ENCODE results near the gene CDKN2D. TPM values are rescaled to one million over a fixed set of nuclear protein-coding genes. Genes with fewer than 3 reads are reported as not detected.

CDKN2D gene
- total and polyA plus RNA-seq, 2 of the 13 experiments (the other 11 are each of a cell fraction or from before 2014, with no cell fraction given), result 5.4 to 8.6 TPM

GRCh38 chr19:10580979-10581631 is 12.3 kb upstream of the CDKN2D start (continued):
- TF ChIP-seq, protein P1, sequence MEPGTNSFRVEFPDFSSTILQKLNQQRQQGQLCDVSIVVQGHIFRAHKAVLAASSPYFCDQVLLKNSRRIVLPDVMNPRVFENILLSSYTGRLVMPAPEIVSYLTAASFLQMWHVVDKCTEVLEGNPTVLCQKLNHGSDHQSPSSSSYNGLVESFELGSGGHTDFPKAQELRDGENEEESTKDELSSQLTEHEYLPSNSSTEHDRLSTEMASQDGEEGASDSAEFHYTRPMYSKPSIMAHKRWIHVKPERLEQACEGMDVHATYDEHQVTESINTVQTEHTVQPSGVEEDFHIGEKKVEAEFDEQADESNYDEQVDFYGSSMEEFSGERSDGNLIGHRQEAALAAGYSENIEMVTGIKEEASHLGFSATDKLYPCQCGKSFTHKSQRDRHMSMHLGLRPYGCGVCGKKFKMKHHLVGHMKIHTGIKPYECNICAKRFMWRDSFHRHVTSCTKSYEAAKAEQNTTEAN (CRISPR knock-in tag; conservative IDR thresholded peaks at IDR 0.05), result no peak
- TF ChIP-seq MXD3 (CRISPR knock-in tag; IDR thresholded peaks at IDR 0.05) (no peak), ZBTB8A (CRISPR knock-in tag; IDR thresholded peaks at IDR 0.05; ENCODE audit: borderline replicate concordance, low read depth) (no peak), RBFOX2 (IDR thresholded peaks at IDR 0.05; ENCODE audit: low read depth, low read length) (no peak), NR2F2 (IDR thresholded peaks at IDR 0.05; ENCODE audit: borderline replicate concordance, low read depth) (no peak), RAD51 (IDR thresholded peaks at IDR 0.05; ENCODE audit: borderline replicate concordance) (no peak), LCORL (IDR thresholded peaks at IDR 0.05) (no peak), LCORL (CRISPR knock-in tag; IDR thresholded peaks at IDR 0.05) (no peak), NFKBIZ (CRISPR knock-in tag; IDR thresholded peaks at IDR 0.05) (0 out of 2 replicates have a peak, but pooled peaks have one; percentile 21), KLF13 (CRISPR knock-in tag; IDR thresholded peaks at IDR 0.05) (no peak), DDIT3 (CRISPR knock-in tag; IDR thresholded peaks at IDR 0.05) (no peak), ZNF232 (CRISPR knock-in tag; IDR thresholded peaks at IDR 0.05; ENCODE audit: borderline replicate concordance) (no peak), ARHGAP35 (CRISPR knock-in tag; IDR thresholded peaks at IDR 0.05; ENCODE audit: borderline replicate concordance) (no peak), ZFP90 (CRISPR knock-in tag; IDR thresholded peaks at IDR 0.05; ENCODE audit: borderline replicate concordance) (no peak), HNRNPLL (IDR thresholded peaks at IDR 0.05; ENCODE audit: low read depth, low read length, poor library complexity, severe bottlenecking) (peak; percentile 56), ZNF432 (CRISPR knock-in tag; IDR thresholded peaks at IDR 0.05; ENCODE audit: borderline replicate concordance) (no peak), KDM5A (IDR thresholded peaks at IDR 0.05; ENCODE audit: borderline replicate concordance, low read length) (no peak), ELK4 (CRISPR knock-in tag; IDR thresholded peaks at IDR 0.05; ENCODE audit: borderline replicate concordance) (no peak), HNRNPH1 (optimal IDR thresholded peaks at IDR 0.05; ENCODE audit: low read depth, low read length) (no peak), RNF219 (CRISPR knock-in tag; IDR thresholded peaks at IDR 0.05) (no peak), GABPB1 (CRISPR knock-in tag; IDR thresholded peaks at IDR 0.05) (no peak), GLI4 (CRISPR knock-in tag; IDR thresholded peaks at IDR 0.05; ENCODE audit: borderline replicate concordance) (no peak), DPF2 (CRISPR knock-in tag; IDR thresholded peaks at IDR 0.05; ENCODE audit: borderline replicate concordance, low read depth) (no peak)
- TF ChIP-seq, protein P2, sequence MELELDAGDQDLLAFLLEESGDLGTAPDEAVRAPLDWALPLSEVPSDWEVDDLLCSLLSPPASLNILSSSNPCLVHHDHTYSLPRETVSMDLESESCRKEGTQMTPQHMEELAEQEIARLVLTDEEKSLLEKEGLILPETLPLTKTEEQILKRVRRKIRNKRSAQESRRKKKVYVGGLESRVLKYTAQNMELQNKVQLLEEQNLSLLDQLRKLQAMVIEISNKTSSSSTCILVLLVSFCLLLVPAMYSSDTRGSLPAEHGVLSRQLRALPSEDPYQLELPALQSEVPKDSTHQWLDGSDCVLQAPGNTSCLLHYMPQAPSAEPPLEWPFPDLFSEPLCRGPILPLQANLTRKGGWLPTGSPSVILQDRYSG (CRISPR knock-in tag; IDR thresholded peaks at IDR 0.05), result no peak

Data from HepG2 (cell line).